HTR-8/SVneo (cell line): ENCODE results near the gene RAB15.

Source experiments
- DNase-seq: peaks from one replicate; pipeline ENCODE4 v3.0.0; 2011; ENCODE audit warnings: low spot score, mixed read lengths; ENCODE audit not compliant: insufficient read length
- FAIRE-seq: peaks from 2 replicates; lab custom pipeline; 2011; peaks lifted over from hg19 to GRCh38; lab: Jason Lieb, UNC

RAB15 gene

GRCh38 chr14:64958743-64959142 lies 13.4 kb downstream of the RAB15 start:
- DNase-seq = no peak
- FAIRE-seq = peak; percentile 97

- FAIRE-seq = no peak
Observed at GRCh38 chr14:64958201-64958600, 13.9 kb downstream of the RAB15 start.

GRCh38 chr14:64956697-64957406 lies 15.3 kb downstream of the RAB15 start:
- FAIRE-seq (no peak), DNase-seq (no peak)

More at GRCh38 chr14:64958201-64958600, 13.9 kb downstream of the RAB15 start:
- DNase-seq = no peak

- DNase-seq = no peak
- no peak for FAIRE-seq
Observed at GRCh38 chr14:64955297-64955696, 16.8 kb downstream of the RAB15 start.

- no peak for FAIRE-seq
- DNase-seq = no peak
Observed at GRCh38 chr14:64954491-64955240, 17.5 kb downstream of the RAB15 start.

- peak; percentile 98 for FAIRE-seq
Observed at GRCh38 chr14:64953661-64954060, 18.5 kb downstream of the RAB15 start.

GRCh38 chr14:64953310-64953654 lies 18.9 kb downstream of the RAB15 start:
- DNase-seq (no peak), FAIRE-seq (no peak)

More at GRCh38 chr14:64953661-64954060, 18.5 kb downstream of the RAB15 start:
- no peak for DNase-seq

- FAIRE-seq (no peak), DNase-seq (no peak)
Observed at GRCh38 chr14:64952598-64953309, 19.4 kb downstream of the RAB15 start.

- FAIRE-seq (no peak), DNase-seq (no peak)
Observed at GRCh38 chr14:64951724-64952123, 20.4 kb downstream of the RAB15 start.

- no peak for DNase-seq
- no peak for FAIRE-seq
Observed at GRCh38 chr14:64951291-64951690, 20.8 kb downstream of the RAB15 start.

- FAIRE-seq (peak; percentile 91), DNase-seq (no peak)
Observed at GRCh38 chr14:64950889-64951288, 21.2 kb downstream of the RAB15 start.

GRCh38 chr14:64948612-64949210 lies 23.4 kb downstream of the RAB15 start:
- no peak for DNase-seq
- FAIRE-seq = peak; percentile 72

GRCh38 chr14:64947710-64948611 lies 24.2 kb downstream of the RAB15 start:
- DNase-seq = no peak
- FAIRE-seq = peak; percentile 75

- DNase-seq (no peak), FAIRE-seq (no peak)
Observed at GRCh38 chr14:64946310-64947045, 25.7 kb downstream of the RAB15 start.

- FAIRE-seq (no peak), DNase-seq (no peak)
Observed at GRCh38 chr14:64945431-64946178, 26.5 kb downstream of the RAB15 start.

GRCh38 chr14:64944861-64945260 lies 27.3 kb downstream of the RAB15 start:
- FAIRE-seq = no peak
- no peak for DNase-seq

- FAIRE-seq (no peak), DNase-seq (no peak)
Observed at GRCh38 chr14:64944041-64944440, 28.1 kb downstream of the RAB15 start.

- DNase-seq (no peak), FAIRE-seq (peak; percentile 89)
Observed at GRCh38 chr14:64943556-64943955, 28.6 kb downstream of the RAB15 start.
